ENCODE results near the gene HEXIM1. TPM values are rescaled to one million over a fixed set of nuclear protein-coding genes. Genes with fewer than 3 reads are reported as not detected.
A peak's percentile ranks its signal among the peaks of the same experiment; 100 is the strongest.

HEXIM1 gene
- total RNA-seq, 1 experiment from 2014 or later = 57.2 TPM

- Mint-ChIP-seq H3K9me3 (ENCODE audit: low read depth, unreplicated experiment) (no peaks in the 10 kb centered on the region), H3K4me3 (ENCODE audit: low read depth, unreplicated experiment) (peak overlapping the region; percentile 98), H3K36me3 (ENCODE audit: insufficient read depth, unreplicated experiment) (peaks cover 76% of the 10 kb centered on the region), H3K4me1 (ENCODE audit: low read depth, unreplicated experiment) (peaks cover 38% of the 10 kb centered on the region), H3K27ac (ENCODE audit: unreplicated experiment) (peak overlapping the region; percentile 100), H3K27me3 (ENCODE audit: unreplicated experiment) (peaks cover 14% of the 10 kb centered on the region)
- intact Hi-C loops (cut with micrococcal nuclease; ENCODE audit: unreplicated experiment) = loop anchor here (10.0 kb wide), 1 partner anchor 238 kb away; no protein-coding TSS in a partner anchor
- BruUV-seq (replicated peaks) = no TSS peak
- peak; percentile 76 for DNase-seq
- CTCF ChIA-PET = interaction anchor here (0.8 to 7.8 kb wide), 3 partner anchors 11 to 49 kb away, joined by 3 to 253 read pairs (median 197); partner anchors contain the start of genes ACBD4 and HEXIM2
- TF ChIP-seq, protein P1, sequence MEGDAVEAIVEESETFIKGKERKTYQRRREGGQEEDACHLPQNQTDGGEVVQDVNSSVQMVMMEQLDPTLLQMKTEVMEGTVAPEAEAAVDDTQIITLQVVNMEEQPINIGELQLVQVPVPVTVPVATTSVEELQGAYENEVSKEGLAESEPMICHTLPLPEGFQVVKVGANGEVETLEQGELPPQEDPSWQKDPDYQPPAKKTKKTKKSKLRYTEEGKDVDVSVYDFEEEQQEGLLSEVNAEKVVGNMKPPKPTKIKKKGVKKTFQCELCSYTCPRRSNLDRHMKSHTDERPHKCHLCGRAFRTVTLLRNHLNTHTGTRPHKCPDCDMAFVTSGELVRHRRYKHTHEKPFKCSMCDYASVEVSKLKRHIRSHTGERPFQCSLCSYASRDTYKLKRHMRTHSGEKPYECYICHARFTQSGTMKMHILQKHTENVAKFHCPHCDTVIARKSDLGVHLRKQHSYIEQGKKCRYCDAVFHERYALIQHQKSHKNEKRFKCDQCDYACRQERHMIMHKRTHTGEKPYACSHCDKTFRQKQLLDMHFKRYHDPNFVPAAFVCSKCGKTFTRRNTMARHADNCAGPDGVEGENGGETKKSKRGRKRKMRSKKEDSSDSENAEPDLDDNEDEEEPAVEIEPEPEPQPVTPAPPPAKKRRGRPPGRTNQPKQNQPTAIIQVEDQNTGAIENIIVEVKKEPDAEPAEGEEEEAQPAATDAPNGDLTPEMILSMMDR (IDR thresholded peaks at IDR 0.05; ENCODE audit: unreplicated experiment) = no peak
Observed at GRCh38 chr17:45146890-45147580, 1.2 kb upstream of the HEXIM1 start.

DNA sequence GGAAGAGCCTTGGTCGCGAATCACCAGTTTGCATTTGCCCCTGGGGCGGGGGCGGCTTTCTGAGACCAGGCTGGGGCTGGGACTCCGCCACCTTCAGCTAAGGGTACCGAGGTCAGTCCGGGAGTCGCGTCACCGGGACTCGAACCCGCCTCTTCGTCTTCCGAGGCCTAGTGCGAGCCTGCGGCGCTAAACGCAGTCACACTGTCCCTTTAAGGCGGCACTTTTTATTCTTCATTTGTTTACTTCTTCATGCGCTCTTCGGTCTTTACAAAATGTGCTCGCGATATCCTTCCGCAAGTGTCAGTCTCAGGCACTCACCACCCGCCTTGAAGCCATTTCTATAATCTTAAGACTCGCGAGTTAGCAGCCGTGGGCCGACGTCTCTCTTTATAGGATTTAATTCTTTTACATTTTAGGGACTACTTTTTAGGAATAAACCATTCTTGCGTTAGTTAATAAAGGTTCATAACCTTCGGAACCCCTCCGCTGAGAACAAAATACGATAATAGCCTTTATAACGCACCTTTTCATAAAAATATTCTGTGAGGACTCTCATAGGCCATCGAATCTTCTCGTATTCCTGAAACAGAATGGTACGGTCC lies 593 bp upstream of the HEXIM1 start:
- CTCF ChIA-PET = interaction anchor here (0.6 to 7.8 kb wide), 16 partner anchors 9 to 977 kb away, joined by 3 to 253 read pairs (median 6); partner anchors contain the start of genes ACBD4 and HEXIM2
- peak; percentile 81 for DNase-seq
- Mint-ChIP-seq H3K4me1 (ENCODE audit: low read depth, unreplicated experiment) (peaks cover 39% of the 10 kb centered on the region), H3K27ac (ENCODE audit: unreplicated experiment) (peak overlapping the region; percentile 100), H3K36me3 (ENCODE audit: insufficient read depth, unreplicated experiment) (peaks cover 79% of the 10 kb centered on the region), H3K9me3 (ENCODE audit: low read depth, unreplicated experiment) (no peaks in the 10 kb centered on the region), H3K27me3 (ENCODE audit: unreplicated experiment) (peaks cover 14% of the 10 kb centered on the region), H3K4me3 (ENCODE audit: low read depth, unreplicated experiment) (peak overlapping the region; percentile 98)
- TSS peak; percentile 58 for BruUV-seq (replicated peaks)
- TF ChIP-seq, protein P1 (IDR thresholded peaks at IDR 0.05; ENCODE audit: unreplicated experiment) = no peak
- intact Hi-C loops (cut with micrococcal nuclease; ENCODE audit: unreplicated experiment) = loop anchor here (1.0 to 10.0 kb wide), 2 partner anchors 25 to 237 kb away; no protein-coding TSS in a partner anchor

DNA sequence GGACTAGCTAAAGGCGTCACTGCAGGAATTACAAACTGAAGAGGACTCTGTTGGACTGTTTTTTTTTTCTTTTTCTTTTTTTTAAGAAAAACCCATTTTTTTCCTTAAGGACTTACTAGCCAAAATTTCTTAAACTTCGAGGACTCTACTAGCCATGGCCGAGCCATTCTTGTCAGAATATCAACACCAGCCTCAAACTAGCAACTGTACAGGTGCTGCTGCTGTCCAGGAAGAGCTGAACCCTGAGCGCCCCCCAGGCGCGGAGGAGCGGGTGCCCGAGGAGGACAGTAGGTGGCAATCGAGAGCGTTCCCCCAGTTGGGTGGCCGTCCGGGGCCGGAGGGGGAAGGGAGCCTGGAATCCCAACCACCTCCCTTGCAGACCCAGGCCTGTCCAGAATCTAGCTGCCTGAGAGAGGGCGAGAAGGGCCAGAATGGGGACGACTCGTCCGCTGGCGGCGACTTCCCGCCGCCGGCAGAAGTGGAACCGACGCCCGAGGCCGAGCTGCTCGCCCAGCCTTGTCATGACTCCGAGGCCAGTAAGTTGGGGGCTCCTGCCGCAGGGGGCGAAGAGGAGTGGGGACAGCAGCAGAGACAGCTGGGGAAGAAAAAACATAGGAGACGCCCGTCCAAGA lies 878 bp downstream of the HEXIM1 start:
- no TSS peak for BruUV-seq (replicated peaks)
- intact Hi-C loops (cut with micrococcal nuclease; ENCODE audit: unreplicated experiment) = loop anchor here (10.0 kb wide), 1 partner anchor 236 kb away; no protein-coding TSS in a partner anchor
- H3K9me3 Mint-ChIP-seq (ENCODE audit: low read depth, unreplicated experiment) = no peaks in the 10 kb centered on the region

More for the DNA sequence above, 878 bp downstream of the HEXIM1 start:
- H3K27me3 Mint-ChIP-seq (ENCODE audit: unreplicated experiment) = peaks cover 14% of the 10 kb centered on the region
- peaks cover 83% of the 10 kb centered on the region for H3K36me3 Mint-ChIP-seq (ENCODE audit: insufficient read depth, unreplicated experiment)
- CTCF ChIA-PET = interaction anchor here (0.5 to 7.8 kb wide), 20 partner anchors 11 to 170 kb away, joined by 3 to 253 read pairs (median 8); partner anchors contain the start of genes ACBD4, HEXIM2 and MAP3K14
- peaks cover 39% of the 10 kb centered on the region for H3K4me1 Mint-ChIP-seq (ENCODE audit: low read depth, unreplicated experiment)
- H3K4me3 Mint-ChIP-seq (ENCODE audit: low read depth, unreplicated experiment) = peak overlapping the region; percentile 98
- peak; percentile 97 for DNase-seq
- TF ChIP-seq, protein P1 (IDR thresholded peaks at IDR 0.05; ENCODE audit: unreplicated experiment) = peak; percentile 96
- H3K27ac Mint-ChIP-seq (ENCODE audit: unreplicated experiment) = peak overlapping the region; percentile 100

Measured in Calu3 (cell line).